EH (cell line): ENCODE data around the gene ARHGEF17.

Experiments used
- DNase-seq: peaks from one replicate; pipeline ENCODE4 v3.0.0-alpha.2; 2015; ENCODE audit warnings: low read depth

ARHGEF17 gene

GRCh38 chr11:73312851-73313327 is 4.8 kb downstream of the ARHGEF17 start:
- DNase-seq, result peak; percentile 71

DNA sequence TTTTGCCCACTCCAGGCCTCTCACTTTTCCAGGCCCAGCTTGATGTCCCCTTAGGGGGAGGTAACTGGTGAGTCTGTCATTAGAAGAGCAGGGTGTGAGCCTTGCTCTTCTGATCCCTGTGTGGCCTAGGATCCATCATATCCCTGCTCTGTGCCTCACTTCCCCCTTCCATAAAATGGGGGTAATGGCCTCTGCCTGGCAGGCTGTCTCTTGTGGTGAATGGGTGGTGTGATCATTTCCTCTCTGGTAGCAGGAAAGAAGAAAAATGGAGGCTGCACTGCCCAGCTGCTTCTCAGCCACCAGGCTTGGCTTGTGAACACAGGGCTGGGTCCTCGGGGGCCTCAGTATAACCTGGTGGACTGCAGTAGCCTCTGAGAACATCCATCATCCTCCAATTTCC is 5.6 kb downstream of the ARHGEF17 start:
- DNase-seq, result peak; percentile 43

- DNase-seq, result peak; percentile 92
These were observed 6.3 kb downstream of the ARHGEF17 start for GRCh38 chr11:73314117-73314961.

- peak; percentile 62 for DNase-seq
These were observed 7.4 kb downstream of the ARHGEF17 start for GRCh38 chr11:73315293-73316020.

GRCh38 chr11:73316422-73316821 is 8.3 kb downstream of the ARHGEF17 start:
- DNase-seq, result no peak

GRCh38 chr11:73317373-73317772 is 9.3 kb downstream of the ARHGEF17 start:
- DNase-seq, result peak; percentile 37

GRCh38 chr11:73317803-73318202 is 9.7 kb downstream of the ARHGEF17 start:
- DNase-seq, result no peak

GRCh38 chr11:73318501-73319011 is 10.5 kb downstream of the ARHGEF17 start:
- no peak for DNase-seq

GRCh38 chr11:73320763-73321603 is 12.9 kb downstream of the ARHGEF17 start:
- peak; percentile 81 for DNase-seq

- DNase-seq, result peak; percentile 91
These were observed 13.7 kb downstream of the ARHGEF17 start for GRCh38 chr11:73321604-73322381.

DNA sequence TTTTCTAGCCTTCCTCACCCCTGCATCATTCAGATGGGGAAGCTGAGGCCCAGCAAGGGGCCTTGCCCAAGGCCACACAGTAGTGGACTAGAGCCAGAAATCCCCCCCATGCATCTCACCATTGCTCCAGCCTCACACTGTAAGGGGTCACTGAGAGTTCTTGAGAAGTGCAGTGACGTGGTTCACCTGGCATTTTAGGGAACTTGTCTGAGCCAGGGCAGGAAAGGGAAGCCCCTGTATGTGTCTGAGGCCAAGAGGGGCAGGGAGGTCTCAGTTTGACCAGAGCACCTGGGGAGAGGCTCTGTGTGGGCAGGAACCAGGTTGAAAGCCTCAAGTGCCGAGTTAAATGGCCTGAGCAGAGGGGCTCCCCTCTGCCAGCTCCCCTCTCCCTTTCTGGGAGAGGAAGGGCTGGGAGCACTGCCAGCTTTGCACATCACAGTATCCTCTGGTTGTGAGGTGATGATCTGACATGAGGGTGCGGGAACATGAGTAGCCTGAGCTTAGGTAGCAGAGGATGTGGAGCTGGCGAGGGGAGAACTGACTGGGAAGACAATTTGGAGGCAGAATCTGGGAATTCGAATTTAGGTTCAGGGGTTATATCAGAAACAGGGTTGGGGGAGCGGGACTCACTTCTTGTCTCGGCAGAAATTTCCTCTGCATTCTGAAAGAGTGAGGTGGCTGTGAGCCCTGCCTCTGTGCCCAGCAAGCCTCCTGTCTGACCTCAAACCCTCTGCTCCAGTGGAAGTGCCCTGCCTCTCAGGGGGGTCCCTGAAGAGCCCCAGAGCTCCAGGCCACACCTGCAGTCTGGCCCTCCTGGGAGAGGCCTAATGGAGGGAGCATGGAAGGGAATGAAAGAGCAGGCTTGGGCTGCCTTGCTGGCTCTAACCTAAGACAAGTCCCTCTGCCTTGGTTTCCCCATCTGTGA is 14.6 kb downstream of the ARHGEF17 start:
- DNase-seq, result peak; percentile 62

DNA sequence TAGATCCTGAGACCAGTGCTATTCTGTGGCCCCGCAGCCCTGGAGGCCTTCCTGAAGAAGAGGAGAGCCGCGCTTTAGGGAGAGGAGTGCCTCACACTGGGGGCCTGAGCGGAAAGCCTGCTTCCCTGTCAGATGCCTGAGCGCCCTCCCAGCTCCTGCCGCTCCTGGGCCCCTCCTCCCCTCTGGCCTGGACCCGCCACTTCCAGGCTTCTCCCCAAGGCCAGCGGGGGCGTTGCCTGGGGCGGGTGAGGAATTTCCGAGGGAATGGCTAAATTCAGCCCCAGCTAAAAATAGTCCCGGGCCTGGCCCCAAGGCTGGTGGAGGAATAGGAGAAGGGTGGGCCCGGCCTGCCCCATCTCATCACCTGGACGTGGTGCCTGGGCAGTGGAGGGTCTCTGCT is 15.4 kb downstream of the ARHGEF17 start:
- peak; percentile 95 for DNase-seq

GRCh38 chr11:73324116-73324515 is 16.0 kb downstream of the ARHGEF17 start:
- no peak for DNase-seq

- no peak for DNase-seq
These were observed 16.6 kb downstream of the ARHGEF17 start for GRCh38 chr11:73324665-73325035.

- peak; percentile 94 for DNase-seq
These were observed 17.2 kb downstream of the ARHGEF17 start for GRCh38 chr11:73325036-73325981.

DNA sequence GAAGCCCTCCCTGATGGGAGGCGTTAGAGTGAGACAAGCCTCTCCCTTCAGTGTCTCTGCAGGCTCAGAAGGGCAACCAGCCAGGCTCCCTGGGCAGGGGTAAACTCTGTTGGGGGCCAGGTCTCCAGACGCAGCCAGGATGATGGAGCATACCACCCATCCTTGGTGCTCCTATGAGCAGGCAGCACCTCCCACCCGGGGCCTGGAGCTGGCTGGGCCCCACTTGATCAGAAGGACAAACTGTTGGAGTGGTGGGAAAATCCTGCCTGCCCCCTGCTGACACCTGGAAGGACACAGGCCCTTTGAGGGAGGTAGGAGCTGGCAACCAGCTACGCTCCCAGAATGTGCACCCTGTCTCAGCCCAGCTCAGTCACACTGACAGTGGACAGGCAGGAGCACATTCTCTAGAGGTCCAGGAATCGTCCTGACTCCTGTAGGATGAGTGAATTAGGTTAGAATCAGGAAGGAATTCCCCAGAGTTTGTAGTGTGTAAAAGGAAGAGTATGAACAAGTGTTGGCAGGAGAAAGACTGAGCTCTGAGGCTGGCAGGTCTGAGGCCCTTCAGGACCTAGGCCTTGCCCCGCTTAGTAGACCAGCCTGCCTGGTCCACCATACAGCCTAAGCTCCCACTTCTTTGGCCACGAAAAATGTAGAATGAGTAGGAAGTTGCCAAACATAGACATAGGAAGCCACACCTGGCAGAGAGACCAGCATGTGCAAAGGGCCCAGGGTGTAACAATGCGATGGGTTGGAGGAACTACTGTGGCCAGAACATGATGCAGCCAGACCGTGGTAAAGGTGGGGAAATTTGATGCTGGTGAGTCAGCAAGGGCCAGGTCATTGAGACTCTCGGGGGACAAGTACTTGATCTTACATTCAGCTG is 19.1 kb downstream of the ARHGEF17 start:
- peak; percentile 52 for DNase-seq

DNA sequence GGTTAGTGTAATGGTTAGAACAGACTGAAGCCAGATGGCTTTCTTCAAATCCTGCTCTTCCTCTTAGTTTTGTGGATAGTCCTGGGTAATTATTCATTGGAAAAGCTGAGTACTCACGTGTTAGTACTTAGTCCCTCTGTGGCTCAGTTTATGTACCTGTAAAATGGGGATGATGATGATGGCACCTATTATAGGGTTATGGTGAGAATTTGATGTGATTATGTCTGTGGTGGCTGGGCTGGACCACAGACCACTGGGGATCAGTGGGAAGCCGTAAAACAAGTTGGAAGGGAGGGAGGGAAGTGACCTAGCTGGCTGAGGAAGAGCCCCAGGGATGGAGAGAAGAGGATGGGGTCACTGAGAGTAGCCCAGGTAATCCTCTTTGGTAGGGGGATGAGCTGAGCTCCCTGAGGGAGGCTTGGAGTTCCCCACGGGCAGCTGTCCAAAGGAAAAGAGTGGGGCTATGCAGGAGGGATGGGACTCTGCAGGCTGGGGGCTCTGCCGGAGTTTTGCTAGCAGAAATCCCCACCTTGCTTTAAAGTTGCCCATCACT is 19.8 kb downstream of the ARHGEF17 start:
- no peak for DNase-seq
